Measurements from ENCODE around the gene RND2.
"Not testable (repeated sequence)": the region's sequence is repeated elsewhere in the genome, so short reads cannot be mapped to it uniquely, and the experiment has no call there.

The RND2 gene

GRCh38 chr17:43027091-43028032, 2.3 kb downstream of the RND2 start:
- DNase-seq = no peak

DNA sequence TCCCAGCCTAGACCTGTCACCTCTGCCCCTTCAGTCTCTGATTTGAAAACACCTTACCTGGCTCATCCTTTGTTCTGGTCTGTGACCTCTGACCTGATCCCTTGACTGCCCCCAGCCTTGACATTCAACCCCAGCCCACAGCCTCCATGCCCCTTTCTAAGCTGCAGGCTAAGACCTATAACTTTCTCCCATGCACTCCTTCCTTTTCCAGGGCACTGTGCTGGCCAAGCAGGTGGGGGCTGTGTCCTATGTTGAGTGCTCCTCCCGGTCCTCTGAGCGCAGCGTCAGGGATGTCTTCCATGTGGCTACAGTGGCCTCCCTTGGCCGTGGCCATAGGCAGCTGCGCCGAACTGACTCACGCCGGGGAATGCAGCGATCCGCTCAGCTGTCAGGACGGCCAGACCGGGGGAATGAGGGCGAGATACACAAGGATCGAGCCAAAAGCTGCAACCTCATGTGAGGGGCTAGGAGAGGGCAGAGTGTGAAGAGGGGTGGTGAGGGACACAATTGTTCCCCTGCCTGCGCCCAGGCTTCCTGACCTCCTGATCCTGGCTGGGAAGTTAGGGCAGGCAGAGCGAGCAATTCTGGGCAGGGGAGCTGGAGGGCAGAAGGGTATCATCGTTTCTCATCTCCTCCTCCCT, 3.3 kb downstream of the RND2 start:
- no peak for DNase-seq

- DNase-seq = no peak
Observed at GRCh38 chr17:43030137-43030767, 5.2 kb downstream of the RND2 start.

DNA sequence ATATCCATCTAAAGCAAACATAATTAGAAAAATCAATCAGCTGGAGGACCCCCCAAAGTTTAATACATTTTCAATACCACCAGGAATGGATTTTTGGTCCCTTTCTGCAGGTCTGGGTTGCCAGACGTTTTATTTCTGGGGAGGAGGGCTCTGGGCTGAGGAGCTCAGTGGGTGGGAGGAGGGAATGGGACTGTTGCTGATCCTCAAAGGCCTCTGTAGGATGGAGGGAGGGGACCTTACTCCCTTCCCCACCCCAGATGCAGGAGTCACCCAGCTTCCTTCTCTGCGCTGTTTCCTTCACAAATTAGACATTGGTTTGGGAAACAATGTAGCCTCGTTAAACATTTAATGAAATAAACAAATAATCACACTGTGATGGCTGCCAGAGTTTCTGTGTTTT, 6.6 kb downstream of the RND2 start:
- DNase-seq = no peak

- peak; percentile 46 for DNase-seq
Observed at GRCh38 chr17:43033948-43034881, 9.2 kb downstream of the RND2 start.

DNA sequence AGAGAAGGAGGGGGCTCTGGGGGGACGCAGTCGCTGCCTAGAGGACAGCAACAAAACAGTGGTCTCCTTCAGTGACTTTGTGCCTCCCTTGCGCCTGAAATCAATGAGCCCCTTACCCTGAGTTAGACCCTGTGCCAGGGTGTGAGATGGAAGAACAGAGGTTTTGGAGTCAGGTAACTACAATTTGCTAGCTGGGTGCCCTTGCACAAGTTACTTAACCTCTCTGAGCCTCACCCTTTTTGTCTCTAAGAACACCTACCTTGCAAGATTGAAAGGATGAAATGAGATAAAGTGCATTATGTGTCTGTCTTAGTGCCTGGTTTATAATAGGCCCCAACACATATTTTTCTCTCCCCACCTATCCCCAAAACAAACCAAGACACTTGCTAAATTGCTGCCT, 9.9 kb downstream of the RND2 start:
- no peak for DNase-seq

DNA sequence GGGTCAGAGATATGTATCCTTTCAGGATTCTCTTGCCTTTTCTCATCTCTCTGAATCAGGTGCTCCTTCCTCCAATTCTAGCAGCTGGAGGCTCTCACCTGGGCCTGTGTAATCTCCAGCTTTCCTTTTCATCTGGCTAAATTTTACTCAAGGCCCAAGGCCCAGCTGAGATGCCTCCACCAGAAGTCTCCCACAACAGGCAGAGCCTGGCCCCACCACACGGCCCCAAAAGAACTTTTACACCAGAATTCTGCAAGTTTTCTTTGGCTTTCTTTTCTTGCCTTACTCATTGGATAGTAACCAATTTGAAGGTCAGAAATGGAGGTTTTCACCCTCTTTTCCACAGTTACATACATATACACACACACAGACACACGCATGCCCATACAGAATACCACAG, 14.6 kb downstream of the RND2 start:
- no peak for DNase-seq

DNA sequence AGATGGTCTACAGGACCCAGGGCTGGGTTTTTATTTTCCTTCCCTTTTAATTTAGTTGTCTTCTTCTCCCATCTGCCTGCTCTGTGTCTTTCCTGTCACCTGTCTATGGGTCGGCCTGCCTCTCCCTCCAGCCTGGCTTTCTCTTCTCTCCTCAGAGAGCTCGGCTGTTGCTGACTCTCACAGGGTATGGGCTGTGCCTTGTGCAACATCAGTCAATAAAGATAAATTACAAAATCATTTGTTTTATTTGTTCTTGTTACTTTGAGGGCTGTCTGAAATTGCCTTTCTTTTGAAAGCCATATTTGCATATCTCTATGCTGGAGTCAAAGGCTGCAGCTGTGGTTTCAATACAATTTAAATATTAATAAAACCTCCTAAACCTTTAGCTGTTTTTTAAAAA, 15.6 kb downstream of the RND2 start:
- DNase-seq = no peak

DNA sequence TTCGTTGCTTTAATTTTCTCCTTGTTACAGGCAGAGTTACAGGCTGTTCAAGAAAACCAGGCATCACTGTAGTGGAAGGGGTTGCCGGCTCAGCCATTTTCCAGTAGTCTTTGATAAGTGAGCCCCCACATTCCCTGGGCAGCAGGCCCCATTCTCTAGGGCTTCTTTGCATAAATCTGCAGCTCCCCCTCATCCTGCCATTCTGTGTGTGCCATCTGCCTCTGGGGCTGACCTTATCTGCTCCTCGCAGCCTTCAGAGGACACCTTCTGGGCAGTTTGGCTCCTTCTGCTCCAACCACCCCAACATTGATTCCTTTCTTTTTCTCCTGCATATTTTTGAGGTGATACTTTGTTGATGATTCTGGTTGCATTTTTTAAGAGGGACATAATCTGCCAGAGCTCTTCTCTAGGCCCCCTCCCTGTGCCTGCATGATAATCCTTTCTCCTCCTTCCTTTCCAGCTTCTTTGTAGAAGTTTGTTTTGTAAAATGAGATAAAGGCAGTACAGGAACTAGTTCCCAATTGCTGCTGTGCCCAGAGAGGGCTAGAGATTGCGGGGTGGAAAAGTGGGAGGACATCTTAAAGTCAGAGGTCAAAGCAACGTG, 17.1 kb downstream of the RND2 start:
- no peak for DNase-seq

DNA sequence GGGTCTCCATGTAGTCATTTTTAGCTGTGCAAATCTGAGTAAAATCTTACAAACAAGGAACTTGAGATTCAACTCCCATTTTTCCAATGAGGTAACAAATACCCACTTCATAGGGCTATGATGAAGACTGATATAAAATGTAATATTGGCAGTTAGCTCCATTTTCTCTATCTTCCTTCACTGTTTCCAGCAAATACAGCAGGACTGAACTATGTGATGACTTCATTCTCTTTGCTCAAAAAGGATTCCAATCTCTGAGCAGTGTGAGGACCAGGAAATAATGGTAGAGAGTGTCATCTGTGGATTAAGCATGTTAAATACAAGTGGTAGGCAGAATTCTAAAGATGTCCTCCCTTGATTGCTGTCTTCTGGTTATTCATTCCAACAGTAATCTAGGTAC, 18.3 kb downstream of the RND2 start:
- no peak for DNase-seq

- DNase-seq = no peak
Observed at GRCh38 chr17:43044024-43044423, 19.0 kb downstream of the RND2 start.

DNA sequence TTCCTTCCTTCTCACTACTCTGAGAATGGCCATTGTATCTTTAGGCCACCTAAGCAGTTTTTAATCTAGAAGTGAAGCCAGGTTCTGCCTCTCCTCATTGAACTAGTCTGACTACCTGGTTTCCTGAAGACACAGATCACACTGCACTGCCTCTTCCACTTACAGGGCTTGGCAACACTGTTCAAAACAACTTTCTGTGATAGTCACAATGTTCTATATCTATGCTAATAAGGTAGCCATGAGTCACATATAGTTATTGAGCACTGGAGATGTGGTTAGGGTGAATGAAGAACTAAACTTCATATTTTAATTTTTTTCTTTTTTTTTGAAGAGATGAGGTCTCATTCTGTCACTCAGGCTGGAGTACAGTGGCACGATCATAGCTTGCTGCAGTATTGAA, 26.9 kb downstream of the RND2 start:
- DNase-seq = no peak

- not testable (repeated sequence) for DNase-seq
Observed at GRCh38 chr17:43053008-43053407, 28.0 kb downstream of the RND2 start.

DNA sequence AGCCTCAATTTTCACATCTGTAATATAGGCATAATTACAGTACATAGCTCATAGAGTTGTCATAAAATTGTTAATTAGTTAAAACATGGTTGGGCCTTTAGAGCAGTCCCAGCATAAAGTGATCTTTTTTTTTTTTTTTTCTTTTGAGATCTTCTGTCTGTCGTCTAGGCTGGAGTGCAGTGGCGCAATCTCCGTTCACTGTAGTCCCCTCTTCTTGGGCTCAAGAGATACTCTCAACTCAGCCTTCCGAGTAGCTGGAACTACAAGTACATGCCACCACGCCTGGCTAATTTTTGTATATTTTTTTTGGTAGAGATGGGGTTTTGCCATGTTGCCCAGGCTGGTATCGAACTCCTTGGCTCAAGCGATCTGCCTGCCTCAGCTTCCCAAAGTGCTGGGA, 31.0 kb downstream of the RND2 start:
- no peak for DNase-seq

DNA sequence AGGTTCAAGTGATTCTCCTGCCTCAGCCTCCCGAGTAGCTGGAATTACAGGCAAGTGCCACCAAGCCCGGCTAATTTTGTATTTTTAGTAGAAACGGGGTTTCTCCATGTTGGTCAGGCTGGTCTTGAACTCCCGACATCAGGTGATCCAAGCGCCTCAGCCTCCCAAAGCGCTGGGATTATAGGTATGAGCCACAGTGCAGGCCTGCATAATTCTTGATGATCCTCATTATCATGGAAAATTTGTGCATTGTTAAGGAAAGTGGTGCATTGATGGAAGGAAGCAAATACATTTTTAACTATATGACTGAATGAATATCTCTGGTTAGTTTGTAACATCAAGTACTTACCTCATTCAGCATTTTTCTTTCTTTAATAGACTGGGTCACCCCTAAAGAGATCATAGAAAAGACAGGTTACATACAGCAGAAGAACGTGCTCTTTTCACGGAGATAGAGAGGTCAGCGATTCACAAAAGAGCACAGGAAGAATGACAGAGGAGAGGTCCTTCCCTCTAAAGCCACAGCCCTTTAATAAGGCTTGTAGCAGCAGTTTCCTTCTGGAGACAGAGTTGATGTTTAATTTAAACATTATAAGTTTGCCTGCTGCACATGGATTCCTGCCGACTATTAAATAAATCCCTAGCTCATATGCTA, 38.1 kb downstream of the RND2 start:
- DNase-seq = no peak

DNA sequence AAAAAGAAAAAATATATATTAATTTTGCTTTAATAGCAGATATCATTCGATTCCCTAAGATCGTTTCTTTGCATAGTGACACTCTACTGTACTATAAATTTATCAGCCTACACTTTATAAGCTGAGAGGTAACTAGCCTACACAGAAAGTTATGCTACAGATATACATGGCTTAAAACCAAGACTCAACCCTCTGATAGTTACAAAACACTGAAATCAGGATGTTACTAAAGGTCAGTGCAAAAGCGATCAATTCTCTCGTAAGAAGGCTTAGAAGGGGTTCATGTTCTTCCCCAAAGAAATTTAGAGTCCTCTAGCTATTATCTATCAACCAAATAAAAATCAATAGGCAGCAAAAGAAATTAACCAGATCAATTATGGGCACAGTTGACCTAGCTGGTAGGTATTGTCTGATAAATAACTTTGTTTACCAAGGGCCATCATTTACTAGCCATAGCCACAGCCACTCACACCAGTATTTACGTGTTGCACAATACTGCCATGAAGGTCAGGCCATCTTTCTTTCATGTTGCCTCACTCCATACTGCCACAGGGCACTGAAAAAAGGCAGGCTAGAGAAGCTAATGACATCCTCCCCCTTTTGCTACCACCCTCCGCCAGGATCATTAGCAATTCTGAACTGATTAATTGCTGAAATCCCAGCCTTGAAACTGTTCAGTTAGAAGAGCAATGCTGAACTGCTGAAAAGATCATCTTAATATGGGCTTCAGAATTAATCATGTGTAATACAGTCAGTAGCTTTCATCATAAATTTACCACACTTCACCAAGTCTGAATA, 43.7 kb downstream of the RND2 start:
- DNase-seq = no peak

DNA sequence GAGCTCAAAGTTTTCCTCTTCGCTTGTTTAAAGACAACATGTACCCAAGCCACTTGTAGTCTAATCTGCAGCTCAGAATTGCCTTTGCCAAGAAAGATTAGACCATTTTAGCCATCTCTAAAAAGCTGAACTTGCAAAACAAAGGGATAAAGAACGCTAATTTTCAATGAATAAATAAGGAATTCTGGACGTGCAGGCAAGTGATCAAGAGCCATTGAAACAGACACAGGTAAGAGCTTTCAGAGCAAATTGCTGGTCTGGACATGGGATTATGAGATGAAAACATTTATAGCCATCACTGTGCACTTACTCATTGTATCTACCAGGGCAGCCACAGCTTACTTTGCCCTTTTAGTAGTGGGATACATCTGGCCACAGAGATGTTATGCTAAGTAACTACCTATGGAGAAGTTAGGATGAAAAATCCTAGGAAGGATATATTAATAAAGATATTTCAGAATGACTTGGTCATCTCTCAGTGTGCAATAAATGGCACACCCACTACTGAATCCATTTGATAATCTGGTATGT, 44.4 kb downstream of the RND2 start:
- DNase-seq = no peak

DNA sequence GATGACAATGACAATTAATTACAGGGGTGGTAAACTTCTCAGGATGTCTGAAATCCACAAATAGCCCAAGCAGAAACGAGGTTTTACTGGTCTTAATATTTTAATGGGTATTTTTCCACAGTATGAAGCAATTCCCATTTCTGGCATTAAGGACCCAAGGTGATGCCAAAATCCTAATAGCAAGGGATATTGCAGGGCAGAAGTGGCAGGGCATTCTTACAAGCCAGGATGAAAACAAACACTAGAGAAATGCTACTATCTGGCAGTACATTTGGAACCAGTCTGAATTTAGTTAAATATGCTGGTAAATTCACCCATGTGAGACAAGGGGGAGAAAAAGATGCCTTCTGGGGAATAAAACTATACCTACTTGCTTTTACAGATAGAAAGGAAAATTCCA, 45.2 kb downstream of the RND2 start:
- no peak for DNase-seq

DNA sequence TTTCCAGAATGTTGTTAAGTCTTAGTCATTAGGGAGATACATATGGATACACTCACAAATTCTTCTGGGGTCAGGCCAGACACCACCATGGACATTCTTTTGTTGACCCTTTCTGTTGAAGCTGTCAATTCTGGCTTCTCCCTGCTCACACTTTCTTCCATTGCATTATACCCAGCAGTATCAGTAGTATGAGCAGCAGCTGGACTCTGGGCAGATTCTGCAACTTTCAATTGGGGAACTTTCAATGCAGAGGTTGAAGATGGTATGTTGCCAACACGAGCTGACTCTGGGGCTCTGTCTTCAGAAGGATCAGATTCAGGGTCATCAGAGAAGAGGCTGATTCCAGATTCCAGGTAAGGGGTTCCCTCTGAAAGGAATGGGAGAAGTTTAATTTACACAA, 45.8 kb downstream of the RND2 start:
- no peak for DNase-seq

- no peak for DNase-seq
Observed at GRCh38 chr17:43074869-43075268, 49.8 kb downstream of the RND2 start.

All from NCI-H510A treated with DMSO at 0.1 percent for 48 hours (cell line).